CD14-positive monocyte (primary cell): ENCODE measurements around the gene GUCY1A1. TPM values are rescaled to one million over a fixed set of nuclear protein-coding genes. Genes with fewer than 3 reads are reported as not detected.

ENCODE experiments used
- DNase-seq, 3 donors: peaks; one replicate each; pipeline ENCODE4 v3.0.0-alpha.2; 2011 to 2022
- H2AFZ ChIP-seq: 2 replicates; pipeline ENCODE4 v1.6.0; 2012; ENCODE audit warnings: mild to moderate bottlenecking, low read depth, low read length, inconsistent platforms; ENCODE audit not compliant: insufficient read depth, poor library complexity, severe bottlenecking
- H3K27ac ChIP-seq, 2 donors: 1 replicate in 1 of 2; 2 replicates in 1 of 2; pipeline ENCODE4 v1.5.1; 2012 to 2013; ENCODE audit warnings: low read length in 2 of 2, control low read depth in 1 of 2, inconsistent platforms in 1 of 2, low read depth in 1 of 2, mild to moderate bottlenecking in 1 of 2
- H3K27me3 ChIP-seq, 2 donors: one replicate each; pipeline versions ENCODE4 v1.6.0 to v1.6.1; 2011 to 2013; ENCODE audit warnings: low read length in 2 of 2; ENCODE audit not compliant: control insufficient read depth in 2 of 2, insufficient read depth in 2 of 2
- H3K36me3 ChIP-seq, 2 donors: replicated peaks in 1 of 2; 1 replicate in 1 of 2; 2 replicates in 1 of 2; pipeline versions ENCODE4 v1.5.1 to v1.6.1; 2012 to 2013; ENCODE audit warnings: low read length in 2 of 2, control low read depth in 1 of 2, inconsistent platforms in 1 of 2, mild to moderate bottlenecking in 1 of 2; ENCODE audit not compliant: insufficient read depth in 2 of 2, control insufficient read depth in 1 of 2
- H3K4me1 ChIP-seq, 2 donors: 1 replicate in 1 of 2; 2 replicates in 1 of 2; pipeline versions ENCODE4 v1.5.1 to v1.6.1; 2012 to 2013; ENCODE audit warnings: low read length in 2 of 2, control low read depth in 1 of 2, inconsistent platforms in 1 of 2, mild to moderate bottlenecking in 1 of 2, moderate library complexity in 1 of 2; ENCODE audit not compliant: insufficient read depth in 2 of 2, control insufficient read depth in 1 of 2
- H3K4me2 ChIP-seq: replicated peaks from 2 replicates; pipeline ENCODE3; 2012; ENCODE audit warnings: low read length, moderate library complexity, mild to moderate bottlenecking; ENCODE audit not compliant: poor library complexity, severe bottlenecking; ENCODE audit errors: extremely low read depth
- H3K4me3 ChIP-seq, 3 experiments: fragments of 200-600 bp in 1 of 3; sonication (generic) in 1 of 3; replicated peaks in 1 of 3; 1 replicate in 2 of 3; 2 replicates in 1 of 3; pipeline ENCODE4 v1.5.1; 2011 to 2013; ENCODE audit warnings: low read length in 3 of 3, mild to moderate bottlenecking in 3 of 3, control low read depth in 2 of 3, low read depth in 2 of 3, inconsistent platforms in 1 of 3, moderate library complexity in 1 of 3
- H3K79me2 ChIP-seq: 2 replicates; pipeline ENCODE4 v1.6.0; 2012; ENCODE audit warnings: mild to moderate bottlenecking, control low read depth, inconsistent platforms, low read length, moderate library complexity; ENCODE audit not compliant: insufficient read depth
- H3K9ac ChIP-seq: 2 replicates; pipeline ENCODE4 v1.6.0; 2017; ENCODE audit warnings: low read length, mild to moderate bottlenecking; ENCODE audit not compliant: insufficient read depth, poor library complexity, severe bottlenecking
- H3K9me3 ChIP-seq, 2 donors: replicated peaks in 1 of 2; 1 replicate in 1 of 2; 2 replicates in 1 of 2; pipeline versions ENCODE4 v1.5.1 to v1.6.1; 2012 to 2013; ENCODE audit warnings: low read length in 2 of 2, control low read depth in 1 of 2; ENCODE audit not compliant: control insufficient read depth in 1 of 2, insufficient read depth in 1 of 2
- H4K20me1 ChIP-seq: 2 replicates; pipeline ENCODE4 v1.6.0; 2012; ENCODE audit warnings: mild to moderate bottlenecking, low read length, control low read depth, moderate library complexity; ENCODE audit not compliant: insufficient read depth
- H3K27ac Mint-ChIP-seq, 7 donors: one replicate each; pipeline ENCODE4 v1.8.0; 2020; ENCODE audit warnings: mild to moderate bottlenecking in 7 of 7, mixed read lengths in 7 of 7, moderate library complexity in 6 of 7, inconsistent platforms in 2 of 7
- H3K27me3 Mint-ChIP-seq, 3 donors: one replicate each; pipeline ENCODE4 v1.8.0; 2021 to 2022; ENCODE audit warnings: low read depth in 3 of 3, mild to moderate bottlenecking in 3 of 3, mixed read lengths in 3 of 3, moderate library complexity in 3 of 3, inconsistent platforms in 1 of 3
- H3K36me3 Mint-ChIP-seq, 2 donors: one replicate each; pipeline ENCODE4 v1.8.0; 2020; ENCODE audit warnings: mixed read lengths in 2 of 2, inconsistent platforms in 1 of 2, mild to moderate bottlenecking in 1 of 2
- H3K4me1 Mint-ChIP-seq: one replicate; pipeline ENCODE4 v1.8.0; 2020; ENCODE audit warnings: mild to moderate bottlenecking, mixed read lengths
- H3K4me3 Mint-ChIP-seq, 2 donors: one replicate each; pipeline ENCODE4 v1.8.0; 2020; ENCODE audit warnings: mild to moderate bottlenecking in 2 of 2, mixed read lengths in 2 of 2, moderate library complexity in 1 of 2
- H3K9me3 Mint-ChIP-seq, 7 donors: one replicate each; pipeline ENCODE4 v1.8.0; 2020 to 2022; ENCODE audit warnings: mixed read lengths in 7 of 7, mild to moderate bottlenecking in 6 of 7, moderate library complexity in 6 of 7, inconsistent platforms in 2 of 7
- WGBS: methylation state at CpG from one replicate; pipeline ENCODE4 v1.1.5; 2013; ENCODE audit warnings: missing lambda C conversion rate; ENCODE audit not compliant: insufficient coverage; 5-methylcytosine and 5-hydroxymethylcytosine counted together
- intact Hi-C, 2 donors: fragments of 100-400 bp; cut with micrococcal nuclease; formaldehyde crosslinking; loops; one replicate each; pipeline versions ENCODE4 v1.15.0 to v1.15.1; 2023
- polyA plus RNA-seq, 3 donors: library from polyadenylated mRNA; depleted of rRNA in 1 of 3; unstranded in 2 of 3; stranded (reverse) in 1 of 3; fragments of 300-500 nt in 2 of 3; fragments of >200 nt in 1 of 3; fragmentation: Illumina TruSeq in 2 of 3; gene quantifications; 1 replicate in 2 of 3; 2 replicates in 1 of 3; pipeline ENCODE4 v1.2.3, GENCODE V29; 2012 to 2021
- TF ChIP-seq, protein P1 (sequence below): fragments of 200-600 bp; IDR thresholded peaks from one replicate; pipeline ENCODE4 v1.8.0; 2022; ENCODE audit warnings: antibody characterized with exemption, mild to moderate bottlenecking

GUCY1A1 gene
- polyA plus RNA-seq, 3 donors = 0.88 to 1.2 (median 0.95) TPM

DNA sequence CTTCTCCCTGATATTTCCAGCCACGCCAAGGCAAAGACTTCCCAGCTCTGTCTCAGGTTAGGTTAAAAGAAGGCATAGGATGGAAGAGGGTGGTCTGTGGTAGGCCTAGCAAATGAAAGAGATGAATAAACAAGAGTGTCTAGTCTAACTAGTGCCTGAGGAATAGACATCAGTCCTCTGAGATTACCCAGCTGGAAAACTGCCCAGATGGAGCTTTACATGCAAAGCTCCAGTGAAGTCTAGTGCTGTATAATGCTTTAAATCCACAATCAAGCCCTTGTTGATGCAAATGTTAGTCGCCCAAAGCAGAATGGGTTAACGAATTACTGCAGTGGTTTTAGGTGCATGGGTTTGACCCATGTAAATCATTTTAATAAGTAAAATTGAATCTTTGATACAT is 67.4 kb downstream of the GUCY1A1 start:
- Mint-ChIP-seq H3K27ac (no peak overlapping the region), H3K4me3 (no peak overlapping the region), H3K4me1 (no peaks in the 10 kb centered on the region), H3K36me3 (no peaks in the 10 kb centered on the region), H3K9me3 (no peaks in the 10 kb centered on the region), H3K27me3 (no peaks in the 10 kb centered on the region)
- no CpG with 5 or more reads among the region's 3 CpGs for WGBS
- no peak overlapping the region for H2AFZ ChIP-seq
- TF ChIP-seq, protein P1, sequence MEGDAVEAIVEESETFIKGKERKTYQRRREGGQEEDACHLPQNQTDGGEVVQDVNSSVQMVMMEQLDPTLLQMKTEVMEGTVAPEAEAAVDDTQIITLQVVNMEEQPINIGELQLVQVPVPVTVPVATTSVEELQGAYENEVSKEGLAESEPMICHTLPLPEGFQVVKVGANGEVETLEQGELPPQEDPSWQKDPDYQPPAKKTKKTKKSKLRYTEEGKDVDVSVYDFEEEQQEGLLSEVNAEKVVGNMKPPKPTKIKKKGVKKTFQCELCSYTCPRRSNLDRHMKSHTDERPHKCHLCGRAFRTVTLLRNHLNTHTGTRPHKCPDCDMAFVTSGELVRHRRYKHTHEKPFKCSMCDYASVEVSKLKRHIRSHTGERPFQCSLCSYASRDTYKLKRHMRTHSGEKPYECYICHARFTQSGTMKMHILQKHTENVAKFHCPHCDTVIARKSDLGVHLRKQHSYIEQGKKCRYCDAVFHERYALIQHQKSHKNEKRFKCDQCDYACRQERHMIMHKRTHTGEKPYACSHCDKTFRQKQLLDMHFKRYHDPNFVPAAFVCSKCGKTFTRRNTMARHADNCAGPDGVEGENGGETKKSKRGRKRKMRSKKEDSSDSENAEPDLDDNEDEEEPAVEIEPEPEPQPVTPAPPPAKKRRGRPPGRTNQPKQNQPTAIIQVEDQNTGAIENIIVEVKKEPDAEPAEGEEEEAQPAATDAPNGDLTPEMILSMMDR = no peak
- no peak overlapping the region for H3K4me2 ChIP-seq
- no peaks in the 10 kb centered on the region for H3K4me1 ChIP-seq
- H3K9me3 ChIP-seq = no peaks in the 10 kb centered on the region
- DNase-seq = no peak
- no peak overlapping the region for H3K27ac ChIP-seq
- intact Hi-C loops = no loop called here
- no peaks in the 10 kb centered on the region for H3K36me3 ChIP-seq
- no peaks in the 10 kb centered on the region for H4K20me1 ChIP-seq
- no peak overlapping the region for H3K4me3 ChIP-seq
- no peaks in the 10 kb centered on the region for H3K79me2 ChIP-seq
- no peaks in the 10 kb centered on the region for H3K27me3 ChIP-seq
- no peak overlapping the region for H3K9ac ChIP-seq

DNA sequence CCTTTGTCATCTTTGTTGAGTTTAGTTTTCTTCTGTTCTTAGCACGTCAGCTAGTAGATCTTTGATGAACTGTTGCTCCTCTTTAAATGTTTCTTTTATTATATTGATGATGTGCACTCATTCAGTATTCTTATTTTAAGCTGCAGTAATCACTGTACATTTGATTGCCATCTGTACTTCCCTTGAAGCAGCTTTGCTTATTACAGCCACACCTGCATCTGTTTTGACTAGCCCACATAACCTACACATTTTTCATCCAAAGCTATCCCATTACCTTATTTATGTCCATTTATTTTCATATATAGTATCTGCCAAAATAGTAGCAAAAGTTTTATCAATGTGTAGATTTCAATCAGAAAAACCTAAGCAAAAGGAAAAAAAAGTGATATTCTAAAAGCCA is 68.3 kb downstream of the GUCY1A1 start:
- Mint-ChIP-seq H3K4me3 (no peak overlapping the region), H3K27me3 (no peaks in the 10 kb centered on the region), H3K36me3 (no peaks in the 10 kb centered on the region), H3K4me1 (no peaks in the 10 kb centered on the region), H3K9me3 (no peaks in the 10 kb centered on the region), H3K27ac (no peak overlapping the region)
- TF ChIP-seq, protein P1 = no peak
- no CpG with 5 or more reads among the region's 1 CpG for WGBS
- Histone ChIP-seq H3K9me3 (no peaks in the 10 kb centered on the region), H2AFZ (no peak overlapping the region), H3K4me3 (no peak overlapping the region), H3K4me2 (no peak overlapping the region), H3K27ac (no peak overlapping the region), H3K79me2 (no peaks in the 10 kb centered on the region), H4K20me1 (no peaks in the 10 kb centered on the region), H3K9ac (no peak overlapping the region), H3K36me3 (no peaks in the 10 kb centered on the region), H3K27me3 (no peaks in the 10 kb centered on the region), H3K4me1 (no peaks in the 10 kb centered on the region)
- DNase-seq = no peak
- intact Hi-C loops = no loop called here
